ENCODE measurements around the gene CCDC85B. TPM values are rescaled to one million over a fixed set of nuclear protein-coding genes. Genes with fewer than 3 reads are reported as not detected.
A peak's percentile ranks its signal among the peaks of the same experiment; 100 is the strongest.

Gene CCDC85B
- total RNA-seq (2022) (13.3 and 14.7 TPM in 2 replicates), Bru-seq, nascent RNA (percentile 50 among the genes with signal in this experiment), BruChase-seq, experiment 1, labeled RNA remaining after a 2-hour chase (percentile 57 among the genes with signal in this experiment), BruChase-seq, experiment 2, labeled RNA remaining after a 6-hour chase (percentile 63 among the genes with signal in this experiment)
- long read RNA-seq, transcript CCDC85B-201 (1 exons, 1,524 nt), result major isoform, 34 of 34 reads
- long read RNA-seq, partial matches to known transcripts, result 0 of 34 reads
- long read RNA-seq, other reads (novel, unspliced or antisense), result 0 of 34 reads

DNA sequence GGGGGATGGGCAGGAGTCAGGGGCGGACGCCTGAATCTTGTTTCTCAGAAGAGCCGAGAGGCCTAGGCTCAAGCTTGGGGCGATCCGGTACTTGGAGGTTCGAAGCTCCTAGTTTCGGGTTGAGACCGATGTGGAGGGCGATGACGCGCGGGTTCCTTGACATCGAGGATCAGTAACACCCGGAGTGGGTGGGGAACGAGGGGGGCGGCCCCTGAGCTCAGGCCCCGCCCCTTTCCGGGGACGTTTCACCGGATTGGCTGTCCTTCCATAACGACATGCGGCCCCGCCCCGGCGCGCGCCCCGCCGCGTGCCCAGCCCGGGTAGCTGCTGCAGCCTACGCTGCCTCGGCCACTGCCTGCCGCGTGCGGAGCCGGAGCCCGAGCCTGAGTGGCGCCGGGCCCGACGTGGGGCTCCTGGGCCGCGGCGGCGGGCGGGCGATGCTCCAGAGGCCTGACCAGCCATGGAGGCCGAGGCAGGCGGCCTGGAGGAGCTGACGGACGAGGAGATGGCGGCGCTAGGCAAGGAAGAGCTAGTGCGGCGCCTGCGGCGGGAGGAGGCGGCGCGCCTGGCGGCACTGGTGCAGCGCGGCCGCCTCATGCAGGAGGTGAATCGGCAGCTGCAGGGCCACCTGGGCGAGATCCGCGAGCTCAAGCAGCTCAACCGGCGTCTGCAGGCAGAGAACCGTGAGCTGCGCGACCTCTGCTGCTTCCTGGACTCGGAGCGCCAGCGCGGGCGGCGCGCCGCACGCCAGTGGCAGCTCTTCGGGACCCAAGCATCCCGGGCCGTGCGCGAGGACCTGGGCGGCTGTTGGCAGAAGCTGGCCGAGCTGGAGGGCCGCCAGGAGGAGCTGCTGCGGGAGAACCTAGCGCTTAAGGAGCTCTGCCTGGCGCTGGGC lies at the start of gene CCDC85B:
TSS of gene CCDC85B (plus strand) at position 350 of the 895 bp plus-strand sequence. CDS start at position 461, 111 bp downstream.
- intact Hi-C loops (cut with micrococcal nuclease; ENCODE audit: unreplicated experiment), result loop anchor here (2.0 kb wide), 2 partner anchors 28 to 70 kb away; partner anchors contain the start of genes C11orf68, DRAP1 and SART1
- TF ChIP-seq CTCF (IDR thresholded peaks at IDR 0.05; ENCODE audit: insufficient read depth in 1 of 2, low read depth in 1 of 2, low read length in 1 of 2, severe bottlenecking in 1 of 2, unreplicated experiment in 1 of 2), result peak; percentile 33 to 65
- Histone ChIP-seq H3K4me3 (ENCODE audit: low read depth, low read length) (peak within 1 kb of the TSS; percentile 81), H3K27me3 (replicated peaks; ENCODE audit: control insufficient read depth, insufficient read depth, low read length) (no peaks in the 10 kb centered on the region), H3K4me1 (peaks cover 27% of the 10 kb centered on the region), H3K36me3 (ENCODE audit: control insufficient read depth, insufficient read depth, low read length) (peaks cover 2% of the 10 kb centered on the region; the same call in 1 of the 2 replicates), H3K9me3 (no peaks in the 10 kb centered on the region)
- ChIA-PET POLR2A (interaction anchor here (0.5 to 2.5 kb wide), 15 partner anchors 9 to 725 kb away, joined by 3 to 33 read pairs (median 4); partner anchors contain the start of genes BANF1, CFL1, EIF1AD and FOSL1), CTCF (interaction anchor here (0.6 to 7.8 kb wide), 29 partner anchors 10 to 1559 kb away, joined by 3 to 241 read pairs (median 4); partner anchors contain the start of genes BANF1, CFL1, EIF1AD and FAM89B)
- peak; percentile 96 to 98 for DNase-seq
- no peaks in the 10 kb centered on the region for H3K9me3 Mint-ChIP-seq (ENCODE audit: unreplicated experiment)
- H3K36me3 Mint-ChIP-seq (ENCODE audit: insufficient read depth, unreplicated experiment), result peaks cover 40% of the 10 kb centered on the region
- H3K27ac Mint-ChIP-seq (ENCODE audit: unreplicated experiment), result peak within 1 kb of the TSS; percentile 69
- H3K27me3 Mint-ChIP-seq (ENCODE audit: insufficient read depth, unreplicated experiment), result no peaks in the 10 kb centered on the region
- no TSS peak for BruUV-seq (replicated peaks)
- peaks cover 27% of the 10 kb centered on the region for H3K4me1 Mint-ChIP-seq (ENCODE audit: low read depth, unreplicated experiment)
- H3K4me3 Mint-ChIP-seq (ENCODE audit: unreplicated experiment), result peak within 1 kb of the TSS; percentile 82

- Mint-ChIP-seq H3K4me3 (ENCODE audit: unreplicated experiment) (no peak overlapping the region), H3K4me1 (ENCODE audit: low read depth, unreplicated experiment) (peaks cover 13% of the 10 kb centered on the region), H3K27ac (ENCODE audit: unreplicated experiment) (no peak overlapping the region), H3K9me3 (ENCODE audit: unreplicated experiment) (no peaks in the 10 kb centered on the region), H3K36me3 (ENCODE audit: insufficient read depth, unreplicated experiment) (peaks cover 15% of the 10 kb centered on the region), H3K27me3 (ENCODE audit: insufficient read depth, unreplicated experiment) (no peaks in the 10 kb centered on the region)
- CTCF ChIA-PET, result no interaction called here
- Histone ChIP-seq H3K36me3 (ENCODE audit: control insufficient read depth, insufficient read depth, low read length) (no peaks in the 10 kb centered on the region), H3K4me1 (peaks cover 19% of the 10 kb centered on the region), H3K4me3 (ENCODE audit: low read depth, low read length) (no peak overlapping the region), H3K9me3 (0 out of 2 replicates have a peak, but pooled peaks cover 3% of the 10 kb centered on the region), H3K27me3 (replicated peaks; ENCODE audit: control insufficient read depth, insufficient read depth, low read length) (no peaks in the 10 kb centered on the region)
- no TSS peak for BruUV-seq (replicated peaks)
- POLR2A ChIA-PET, result no interaction called here
- DNase-seq, result no peak
- TF ChIP-seq CTCF (IDR thresholded peaks at IDR 0.05; ENCODE audit: insufficient read depth in 1 of 2, low read depth in 1 of 2, low read length in 1 of 2, severe bottlenecking in 1 of 2, unreplicated experiment in 1 of 2), result no peak
- intact Hi-C loops (cut with micrococcal nuclease; ENCODE audit: unreplicated experiment), result no loop called here
These were observed 48.3 kb upstream of the CCDC85B start for GRCh38 chr11:65842144-65842543.

DNA sequence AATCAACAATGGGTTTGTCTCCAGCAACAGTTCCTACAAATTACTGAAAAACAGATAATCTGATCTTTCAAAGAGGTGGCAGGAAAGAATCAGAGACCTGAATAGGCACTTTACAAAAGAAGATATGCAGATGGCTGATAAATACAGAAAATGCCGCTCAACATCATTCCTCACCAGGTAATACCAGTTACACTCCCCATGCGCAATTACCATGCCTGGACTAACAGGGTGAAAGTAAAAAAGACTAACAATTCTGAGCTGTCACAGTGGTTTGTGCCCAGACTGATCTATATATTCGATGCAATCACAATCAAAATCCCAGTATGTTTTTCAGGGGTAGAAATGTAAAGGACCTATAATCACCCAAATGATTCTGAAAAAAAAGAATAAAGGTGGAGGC lies 46.7 kb upstream of the CCDC85B start:
- POLR2A ChIA-PET, result interaction anchor here (0.9 to 1.3 kb wide), 3 partner anchors 13 to 16 kb away, joined by 3 to 7 read pairs (median 6); partner anchors contain the start of gene MUS81
- H3K27ac Mint-ChIP-seq (ENCODE audit: unreplicated experiment), result no peak overlapping the region

More for the DNA sequence above, 46.7 kb upstream of the CCDC85B start:
- no TSS peak for BruUV-seq (replicated peaks)
- H3K4me3 ChIP-seq (ENCODE audit: low read depth, low read length), result no peak overlapping the region
- H3K36me3 ChIP-seq (ENCODE audit: control insufficient read depth, insufficient read depth, low read length), result no peaks in the 10 kb centered on the region
- DNase-seq, result peak in 1 of 2 experiments; percentile 55
- no peaks in the 10 kb centered on the region for H3K9me3 Mint-ChIP-seq (ENCODE audit: unreplicated experiment)
- H3K4me3 Mint-ChIP-seq (ENCODE audit: unreplicated experiment), result no peak overlapping the region
- H3K4me1 ChIP-seq, result peaks cover 19% of the 10 kb centered on the region
- H3K4me1 Mint-ChIP-seq (ENCODE audit: low read depth, unreplicated experiment), result peaks cover 13% of the 10 kb centered on the region
- H3K27me3 Mint-ChIP-seq (ENCODE audit: insufficient read depth, unreplicated experiment), result no peaks in the 10 kb centered on the region
- no peaks in the 10 kb centered on the region for H3K9me3 ChIP-seq
- no peak for TF ChIP-seq CTCF (IDR thresholded peaks at IDR 0.05; ENCODE audit: insufficient read depth in 1 of 2, low read depth in 1 of 2, low read length in 1 of 2, severe bottlenecking in 1 of 2, unreplicated experiment in 1 of 2)
- H3K36me3 Mint-ChIP-seq (ENCODE audit: insufficient read depth, unreplicated experiment), result peaks cover 15% of the 10 kb centered on the region
- no peaks in the 10 kb centered on the region for H3K27me3 ChIP-seq (replicated peaks; ENCODE audit: control insufficient read depth, insufficient read depth, low read length)
- CTCF ChIA-PET, result interaction anchor here (0.5 to 2.3 kb wide), 7 partner anchors 12 to 568 kb away, joined by 3 to 19 read pairs (median 5); partner anchors contain the start of genes FIBP and MUS81
- intact Hi-C loops (cut with micrococcal nuclease; ENCODE audit: unreplicated experiment), result no loop called here

Data from Caco-2 (cell line).